H1 (cell line): ENCODE measurements around the gene PBXIP1. TPM values are rescaled to one million over a fixed set of nuclear protein-coding genes. Genes with fewer than 3 reads are reported as not detected.

ENCODE experiments used
- CTCF ChIA-PET: fragments of 300-600 bp; sonication (Branson Sonifier 250); formaldehyde crosslinking; loops from one replicate; lab custom pipeline; 2021; ENCODE audit not compliant: partially characterized antibody; lab: Charles Lee
- POLR2A ChIA-PET: fragments of 300-600 bp; sonication (Branson Sonifier 250); formaldehyde crosslinking; loops from one replicate; lab custom pipeline; 2021; ENCODE audit warnings: inconsistent platforms; ENCODE audit not compliant: partially characterized antibody; lab: Charles Lee
- DNase-seq, 2 experiments: peaks; one replicate each; pipeline versions ENCODE4 v3.0.0 to v3.0.0-alpha.2; 2010 to 2022; ENCODE audit warnings: low spot score in 2 of 2, low read depth in 1 of 2, mixed read lengths in 1 of 2
- FAIRE-seq: peaks from 2 replicates; lab custom pipeline; 2011; peaks lifted over from hg19 to GRCh38; lab: Jason Lieb, UNC
- H2AFZ ChIP-seq: 2 replicates; pipeline ENCODE4 v1.8.1; 2012; ENCODE audit warnings: low read length, inconsistent platforms
- H2AK5ac ChIP-seq: 2 replicates; pipeline ENCODE4 v1.6.1; 2013; ENCODE audit warnings: low read depth, low read length
- H2BK120ac ChIP-seq: replicated peaks from 2 replicates; pipeline ENCODE3; 2013; ENCODE audit warnings: low read depth, low read length, inconsistent platforms
- H2BK12ac ChIP-seq: 2 replicates; pipeline ENCODE4 v1.6.1; 2013; ENCODE audit warnings: low read depth, low read length
- H2BK15ac ChIP-seq: 2 replicates; pipeline ENCODE4 v1.6.1; 2013; ENCODE audit warnings: low read length
- H2BK20ac ChIP-seq: 2 replicates; pipeline ENCODE4 v1.6.1; 2013; ENCODE audit warnings: low read length
- H2BK5ac ChIP-seq: 2 replicates; pipeline ENCODE4 v1.6.1; 2013; ENCODE audit warnings: low read depth, low read length
- H3K14ac ChIP-seq: 2 replicates; pipeline ENCODE4 v1.6.1; 2013; ENCODE audit warnings: inconsistent platforms; ENCODE audit not compliant: insufficient read length
- H3K18ac ChIP-seq: 2 replicates; pipeline ENCODE4 v1.6.1; 2013; ENCODE audit warnings: low read length; ENCODE audit errors: extremely low read depth
- H3K23ac ChIP-seq: 2 replicates; pipeline ENCODE4 v1.6.1; 2013; ENCODE audit warnings: inconsistent platforms; ENCODE audit not compliant: insufficient read length
- H3K23me2 ChIP-seq: 2 replicates; pipeline ENCODE4 v1.6.1; 2013; ENCODE audit warnings: low read depth, low read length
- H3K27ac ChIP-seq: 2 replicates; pipeline ENCODE4 v1.6.1; 2011; ENCODE audit warnings: low read depth, low read length, inconsistent platforms
- H3K27me3 ChIP-seq, 4 experiments: replicated peaks in 1 of 4; 1 replicate in 1 of 4; 2 replicates in 3 of 4; pipeline versions ENCODE4 v1.6.1 to v1.8.1; 2011 to 2013; ENCODE audit warnings: low read length in 3 of 4, mild to moderate bottlenecking in 3 of 4, inconsistent platforms in 2 of 4, mixed read lengths in 2 of 4, moderate library complexity in 1 of 4; ENCODE audit not compliant: control insufficient read depth in 3 of 4, insufficient read depth in 3 of 4; ENCODE audit errors: extremely low read depth in 1 of 4
- H3K36me3 ChIP-seq, 4 experiments: 2 replicates each; pipeline versions ENCODE4 v1.6.1 to v1.8.1; 2011 to 2013; ENCODE audit warnings: mild to moderate bottlenecking in 4 of 4, low read length in 3 of 4, moderate library complexity in 2 of 4, control low read depth in 1 of 4, inconsistent platforms in 1 of 4; ENCODE audit not compliant: insufficient read depth in 4 of 4, control insufficient read depth in 2 of 4
- H3K4ac ChIP-seq: replicated peaks from 2 replicates; pipeline ENCODE3; 2013; ENCODE audit warnings: low read length, low read depth, mixed read lengths, inconsistent platforms; ENCODE audit not compliant: insufficient read length
- H3K4me1 ChIP-seq, 4 experiments: replicated peaks in 1 of 4; 1 replicate in 1 of 4; 2 replicates in 3 of 4; pipeline versions ENCODE4 v1.6.1 to v1.8.1; 2011 to 2013; ENCODE audit warnings: low read length in 3 of 4, inconsistent platforms in 2 of 4, mixed read lengths in 1 of 4; ENCODE audit not compliant: insufficient read depth in 4 of 4, control insufficient read depth in 3 of 4
- H3K4me2 ChIP-seq, 2 experiments: 2 replicates each; pipeline versions ENCODE4 v1.6.1 to v1.8.1; 2011 to 2013; ENCODE audit warnings: low read depth in 2 of 2, low read length in 2 of 2, control low read depth in 1 of 2, inconsistent platforms in 1 of 2, mild to moderate bottlenecking in 1 of 2; ENCODE audit not compliant: insufficient read depth in 1 of 2
- H3K4me3 ChIP-seq, 4 experiments: fragments of 200-600, 300-600 bp in 1 of 4; sonication (generic), shearing (Covaris generic), sonication (Bioruptor Twin) in 1 of 4; 2 replicates each; pipeline versions ENCODE4 v1.5.1 to v1.8.1; 2011 to 2016; ENCODE audit warnings: low read length in 4 of 4, low read depth in 3 of 4, control low read depth in 2 of 4, inconsistent platforms in 2 of 4, mild to moderate bottlenecking in 2 of 4, mixed read lengths in 1 of 4, moderate library complexity in 1 of 4; ENCODE audit not compliant: insufficient read depth in 2 of 4; ENCODE audit errors: extremely low read depth in 1 of 4
- H3K56ac ChIP-seq: replicated peaks from 2 replicates; pipeline ENCODE3; 2013; ENCODE audit warnings: low read depth, mild to moderate bottlenecking, mixed read lengths, low read length, inconsistent platforms; ENCODE audit not compliant: insufficient read length
- H3K79me1 ChIP-seq: 2 replicates; pipeline ENCODE4 v1.6.1; 2013; ENCODE audit warnings: low read depth, low read length, control low read depth
- H3K79me2 ChIP-seq, 2 experiments: 2 replicates each; pipeline versions ENCODE4 v1.6.1 to v1.8.1; 2012 to 2013; ENCODE audit warnings: low read length in 2 of 2, mild to moderate bottlenecking in 2 of 2, inconsistent platforms in 1 of 2; ENCODE audit not compliant: insufficient read depth in 2 of 2, control insufficient read depth in 1 of 2
- H3K9ac ChIP-seq, 4 experiments: replicated peaks in 1 of 4; 1 replicate in 1 of 4; 2 replicates in 3 of 4; pipeline versions ENCODE4 v1.6.1 to v1.8.1; 2011 to 2013; ENCODE audit warnings: low read depth in 3 of 4, low read length in 3 of 4, control low read depth in 2 of 4, mild to moderate bottlenecking in 2 of 4, moderate library complexity in 2 of 4, inconsistent platforms in 1 of 4; ENCODE audit errors: extremely low read depth in 1 of 4
- H3K9me3 ChIP-seq, 2 experiments: 2 replicates each; pipeline versions ENCODE4 v1.6.1 to v1.8.1; 2012 to 2013; ENCODE audit warnings: mild to moderate bottlenecking in 2 of 2, moderate library complexity in 2 of 2, control low read depth in 1 of 2, inconsistent platforms in 1 of 2, low read depth in 1 of 2, low read length in 1 of 2, mixed read lengths in 1 of 2; ENCODE audit not compliant: insufficient read depth in 2 of 2
- H4K20me1 ChIP-seq, 2 experiments: replicated peaks in 1 of 2; 2 replicates each; pipeline versions ENCODE3 to v1.8.1; 2011 to 2013; ENCODE audit warnings: inconsistent platforms in 2 of 2, low read length in 2 of 2, mild to moderate bottlenecking in 1 of 2; ENCODE audit not compliant: insufficient read depth in 2 of 2, control insufficient read depth in 1 of 2
- H4K5ac ChIP-seq: 2 replicates; pipeline ENCODE4 v1.6.1; 2013; ENCODE audit warnings: low read length, low read depth, mixed read lengths, inconsistent platforms; ENCODE audit not compliant: insufficient read length
- H4K8ac ChIP-seq: 2 replicates; pipeline ENCODE4 v1.8.0; 2013; ENCODE audit warnings: mild to moderate bottlenecking, moderate library complexity, low read length, inconsistent platforms; ENCODE audit not compliant: insufficient read depth; ENCODE audit errors: extremely low read depth
- H4K91ac ChIP-seq: replicated peaks from 2 replicates; pipeline ENCODE3; 2013; ENCODE audit warnings: low read length, mixed read lengths, inconsistent platforms; ENCODE audit not compliant: insufficient read length
- ASH2L ChIP-seq: fragments of 200-600, 300-600 bp; sonication (generic); IDR thresholded peaks from one replicate; pipeline ENCODE4 v1.7.1; 2017; ENCODE audit warnings: low read length
- CBX8 ChIP-seq: fragments of 300-800, 300-1000 bp; sonication (generic); IDR thresholded peaks from 2 replicates; pipeline ENCODE4 v1.7.1; 2016; ENCODE audit warnings: low read depth, low read length, borderline replicate concordance
- CEBPB ChIP-seq: IDR thresholded peaks from 2 replicates; pipeline ENCODE4 v1.6.1; 2012; ENCODE audit warnings: low read depth, low read length
- CHD2 ChIP-seq: IDR thresholded peaks from 2 replicates; pipeline ENCODE4 v1.6.1; 2012; ENCODE audit warnings: low read length, improper control_type of control experiment
- EGR1 ChIP-seq: IDR thresholded peaks from 2 replicates; pipeline ENCODE4 v1.6.1; 2011; ENCODE audit warnings: low read depth, low read length, borderline replicate concordance
- EP300 ChIP-seq, 2 experiments: IDR thresholded peaks; 1 replicate in 1 of 2; 2 replicates in 1 of 2; pipeline ENCODE4 v1.6.1; 2011 to 2012; ENCODE audit warnings: low read depth in 2 of 2, low read length in 2 of 2, mild to moderate bottlenecking in 2 of 2, borderline replicate concordance in 1 of 2, inconsistent platforms in 1 of 2, moderate library complexity in 1 of 2
- GABPA ChIP-seq: IDR thresholded peaks from 2 replicates; pipeline ENCODE4 v1.6.1; 2011; ENCODE audit warnings: mild to moderate bottlenecking, low read length, moderate library complexity, borderline replicate concordance; ENCODE audit not compliant: insufficient read depth
- SIN3A ChIP-seq, 2 experiments: IDR thresholded peaks in 1 of 2; conservative IDR thresholded peaks in 1 of 2; 2 replicates each; pipeline ENCODE4 v1.6.1; 2011 to 2012; ENCODE audit warnings: low read length in 2 of 2, improper control_type of control experiment in 1 of 2, low read depth in 1 of 2, mild to moderate bottlenecking in 1 of 2
- SIRT6 ChIP-seq: IDR thresholded peaks from one replicate; pipeline ENCODE4 v1.7.1; 2012; ENCODE audit warnings: low read length, inconsistent platforms
- SIX5 ChIP-seq: IDR thresholded peaks from 2 replicates; pipeline ENCODE4 v1.6.1; 2011; ENCODE audit warnings: mild to moderate bottlenecking, low read depth, low read length
- SP2 ChIP-seq: IDR thresholded peaks from 2 replicates; pipeline ENCODE4 v1.6.1; 2012; ENCODE audit warnings: mild to moderate bottlenecking, low read length, inconsistent platforms
- TEAD4 ChIP-seq: IDR thresholded peaks from 2 replicates; pipeline ENCODE4 v1.6.1; 2012; ENCODE audit warnings: low read depth, low read length, inconsistent platforms, mixed read lengths
- WGBS, 2 experiments: shearing (Covaris generic) in 1 of 2; methylation state at CpG; one replicate each; pipeline versions ENCODE4 v1.1.6 to v1.1.7; 2013 to 2015; ENCODE audit warnings: low lambda C conversion rate in 2 of 2, mixed read lengths in 2 of 2, inconsistent platforms in 1 of 2, low coverage in 1 of 2, missing lambda C conversion rate in 1 of 2; ENCODE audit not compliant: insufficient replicate concordance in 2 of 2, insufficient coverage in 1 of 2, insufficient read length in 1 of 2; ENCODE audit errors: extremely low coverage in 1 of 2, missing lambda C conversion rate in 1 of 2; 5-methylcytosine and 5-hydroxymethylcytosine counted together
- polyA plus RNA-seq, 7 experiments: library from polyadenylated mRNA; depleted of rRNA in 3 of 7; stranded (reverse) in 5 of 7; unstranded in 2 of 7; fragments of >200 nt in 5 of 7; fragments of 200-250 nt in 2 of 7; gene quantifications; 1 replicate in 5 of 7; 2 replicates in 1 of 7; 4 replicates in 1 of 7; pipeline versions ENCODE4 v1.2.1 to v1.2.3, GENCODE V29; 2011 to 2013; ENCODE audit warnings: missing spikeins in 2 of 7, mixed read lengths in 2 of 7
- total RNA-seq: library from RNA; stranded (reverse); fragmentation: NEBNext Ultra II Directional; extraction: Animal tissue kit (Norgen Biotek cat#: 25700); gene quantifications from 2 replicates; pipeline ENCODE4 v1.2.1, GENCODE V29; 2021

The PBXIP1 gene
- total and polyA plus RNA-seq, 2 of the 8 experiments (the other 6 are each of a cell fraction or from before 2014, with no cell fraction given), result 12.0 to 19.8 TPM

- Histone ChIP-seq H4K20me1 (peaks cover 0 to 2% of the 10 kb centered on the region in 2 experiments), H3K18ac (no peak overlapping the region), H3K79me1 (no peaks in the 10 kb centered on the region), H3K27ac (no peak overlapping the region), H4K8ac (no peak overlapping the region), H3K4me2 (no peak overlapping the region), H3K23me2 (no peaks in the 10 kb centered on the region), H2BK12ac (no peak overlapping the region), H3K36me3 (peaks cover 0 to 4% (median 0%) of the 10 kb centered on the region in 4 experiments; a peak in 1 of 8 replicates), H2BK5ac (no peak overlapping the region), H3K9ac (no peak overlapping the region), H3K14ac (no peak overlapping the region), H3K4me3 (no peak overlapping the region), H3K79me2 (no peaks in the 10 kb centered on the region), H2BK15ac (no peak overlapping the region), H3K23ac (no peak overlapping the region), H3K4me1 (peaks cover 0 to 4% (median under 1%) of the 10 kb centered on the region in 4 experiments; a peak in 2 of 7 replicates), H4K5ac (no peak overlapping the region), H2AK5ac (no peak overlapping the region), H4K91ac (no peak overlapping the region), H3K9me3 (no peaks in the 10 kb centered on the region), H3K27me3 (no peaks in the 10 kb centered on the region), H2BK20ac (no peak overlapping the region), H2BK120ac (no peak overlapping the region), H2AFZ (no peak overlapping the region), H3K56ac (no peak overlapping the region), H3K4ac (no peak overlapping the region)
- FAIRE-seq (no peak), DNase-seq (no peak)
- 91% methylated on average over 16 of the region's 17 CpGs; no CpG with 5 or more reads in 1 of the 2 experiments for WGBS, 2 experiments
- CTCF ChIA-PET, result interaction anchor here (0.9 to 1.7 kb wide), 8 partner anchors 14 to 173 kb away, joined by 3 to 5 read pairs (median 3); partner anchors contain the start of gene SHC1
- POLR2A ChIA-PET, result interaction anchor here (1.0 to 6.0 kb wide), 5 partner anchors 9 to 53 kb away, joined by 3 to 22 read pairs (median 4); partner anchors contain the start of genes PMVK and PYGO2
- TF ChIP-seq CBX8 (no peak), CEBPB (no peak), SIRT6 (no peak), SIN3A (conservative IDR thresholded peaks at IDR 0.05 in 1 of 2, IDR thresholded peaks at IDR 0.05 in 1 of 2; ENCODE audit: low read depth in 1 of 2, low read length in 2 of 2) (no peak), TEAD4 (no peak), ASH2L (no peak), SIX5 (no peak), SP2 (no peak), EGR1 (no peak), GABPA (no peak), CHD2 (no peak), EP300 (IDR thresholded peaks at IDR 0.05; ENCODE audit: borderline replicate concordance in 1 of 2, low read depth in 2 of 2, low read length in 2 of 2) (no peak)
These were observed 9.7 kb downstream of the PBXIP1 start for GRCh38 chr1:154945962-154946850.
